SH-SY5Y (cell line): ENCODE results near the gene SRF.

Experiments used
- GATA2 ChIP-seq: IDR thresholded peaks from 2 replicates; pipeline ENCODE4 v1.6.1; 2011; ENCODE audit warnings: mild to moderate bottlenecking, low read depth, low read length
- GATA3 ChIP-seq: IDR thresholded peaks from 2 replicates; pipeline ENCODE4 v1.6.1; 2011; ENCODE audit warnings: low read depth, mild to moderate bottlenecking, low read length, moderate library complexity

- TF ChIP-seq GATA3, result no peak
- no peak for TF ChIP-seq GATA2
Observed at GRCh38 chr6:43220439-43220951, 49.4 kb downstream of the SRF start.
